H1 (cell line): ENCODE data around the gene GTF2IRD1. TPM values are rescaled to one million over a fixed set of nuclear protein-coding genes. Genes with fewer than 3 reads are reported as not detected.

Experiments
- CTCF ChIA-PET: fragments of 300-600 bp; sonication (Branson Sonifier 250); formaldehyde crosslinking; loops from one replicate; lab custom pipeline; 2021; ENCODE audit not compliant: partially characterized antibody; lab: Charles Lee
- POLR2A ChIA-PET: fragments of 300-600 bp; sonication (Branson Sonifier 250); formaldehyde crosslinking; loops from one replicate; lab custom pipeline; 2021; ENCODE audit warnings: inconsistent platforms; ENCODE audit not compliant: partially characterized antibody; lab: Charles Lee
- DNase-seq, 2 experiments: peaks; one replicate each; pipeline versions ENCODE4 v3.0.0 to v3.0.0-alpha.2; 2010 to 2022; ENCODE audit warnings: low spot score in 2 of 2, low read depth in 1 of 2, mixed read lengths in 1 of 2
- FAIRE-seq: peaks from 2 replicates; lab custom pipeline; 2011; peaks lifted over from hg19 to GRCh38; lab: Jason Lieb, UNC
- H2AFZ ChIP-seq: 2 replicates; pipeline ENCODE4 v1.8.1; 2012; ENCODE audit warnings: low read length, inconsistent platforms
- H2AK5ac ChIP-seq: 2 replicates; pipeline ENCODE4 v1.6.1; 2013; ENCODE audit warnings: low read depth, low read length
- H2BK120ac ChIP-seq: replicated peaks from 2 replicates; pipeline ENCODE3; 2013; ENCODE audit warnings: low read depth, low read length, inconsistent platforms
- H2BK12ac ChIP-seq: 2 replicates; pipeline ENCODE4 v1.6.1; 2013; ENCODE audit warnings: low read depth, low read length
- H2BK15ac ChIP-seq: 2 replicates; pipeline ENCODE4 v1.6.1; 2013; ENCODE audit warnings: low read length
- H2BK20ac ChIP-seq: 2 replicates; pipeline ENCODE4 v1.6.1; 2013; ENCODE audit warnings: low read length
- H2BK5ac ChIP-seq: 2 replicates; pipeline ENCODE4 v1.6.1; 2013; ENCODE audit warnings: low read depth, low read length
- H3K14ac ChIP-seq: 2 replicates; pipeline ENCODE4 v1.6.1; 2013; ENCODE audit warnings: inconsistent platforms; ENCODE audit not compliant: insufficient read length
- H3K18ac ChIP-seq: 2 replicates; pipeline ENCODE4 v1.6.1; 2013; ENCODE audit warnings: low read length; ENCODE audit errors: extremely low read depth
- H3K23ac ChIP-seq: 2 replicates; pipeline ENCODE4 v1.6.1; 2013; ENCODE audit warnings: inconsistent platforms; ENCODE audit not compliant: insufficient read length
- H3K23me2 ChIP-seq: 2 replicates; pipeline ENCODE4 v1.6.1; 2013; ENCODE audit warnings: low read depth, low read length
- H3K27ac ChIP-seq: 2 replicates; pipeline ENCODE4 v1.6.1; 2011; ENCODE audit warnings: low read depth, low read length, inconsistent platforms
- H3K27me3 ChIP-seq, 4 experiments: replicated peaks in 1 of 4; 1 replicate in 1 of 4; 2 replicates in 3 of 4; pipeline versions ENCODE4 v1.6.1 to v1.8.1; 2011 to 2013; ENCODE audit warnings: low read length in 3 of 4, mild to moderate bottlenecking in 3 of 4, inconsistent platforms in 2 of 4, mixed read lengths in 2 of 4, moderate library complexity in 1 of 4; ENCODE audit not compliant: control insufficient read depth in 3 of 4, insufficient read depth in 3 of 4; ENCODE audit errors: extremely low read depth in 1 of 4
- H3K36me3 ChIP-seq, 4 experiments: 2 replicates each; pipeline versions ENCODE4 v1.6.1 to v1.8.1; 2011 to 2013; ENCODE audit warnings: mild to moderate bottlenecking in 4 of 4, low read length in 3 of 4, moderate library complexity in 2 of 4, control low read depth in 1 of 4, inconsistent platforms in 1 of 4; ENCODE audit not compliant: insufficient read depth in 4 of 4, control insufficient read depth in 2 of 4
- H3K4ac ChIP-seq: replicated peaks from 2 replicates; pipeline ENCODE3; 2013; ENCODE audit warnings: low read length, low read depth, mixed read lengths, inconsistent platforms; ENCODE audit not compliant: insufficient read length
- H3K4me1 ChIP-seq, 4 experiments: replicated peaks in 1 of 4; 1 replicate in 1 of 4; 2 replicates in 3 of 4; pipeline versions ENCODE4 v1.6.1 to v1.8.1; 2011 to 2013; ENCODE audit warnings: low read length in 3 of 4, inconsistent platforms in 2 of 4, mixed read lengths in 1 of 4; ENCODE audit not compliant: insufficient read depth in 4 of 4, control insufficient read depth in 3 of 4
- H3K4me2 ChIP-seq, 2 experiments: 2 replicates each; pipeline versions ENCODE4 v1.6.1 to v1.8.1; 2011 to 2013; ENCODE audit warnings: low read depth in 2 of 2, low read length in 2 of 2, control low read depth in 1 of 2, inconsistent platforms in 1 of 2, mild to moderate bottlenecking in 1 of 2; ENCODE audit not compliant: insufficient read depth in 1 of 2
- H3K4me3 ChIP-seq, 4 experiments: fragments of 200-600, 300-600 bp in 1 of 4; sonication (generic), shearing (Covaris generic), sonication (Bioruptor Twin) in 1 of 4; 2 replicates each; pipeline versions ENCODE4 v1.5.1 to v1.8.1; 2011 to 2016; ENCODE audit warnings: low read length in 4 of 4, low read depth in 3 of 4, control low read depth in 2 of 4, inconsistent platforms in 2 of 4, mild to moderate bottlenecking in 2 of 4, mixed read lengths in 1 of 4, moderate library complexity in 1 of 4; ENCODE audit not compliant: insufficient read depth in 2 of 4; ENCODE audit errors: extremely low read depth in 1 of 4
- H3K56ac ChIP-seq: replicated peaks from 2 replicates; pipeline ENCODE3; 2013; ENCODE audit warnings: low read depth, mild to moderate bottlenecking, mixed read lengths, low read length, inconsistent platforms; ENCODE audit not compliant: insufficient read length
- H3K79me1 ChIP-seq: 2 replicates; pipeline ENCODE4 v1.6.1; 2013; ENCODE audit warnings: low read depth, low read length, control low read depth
- H3K79me2 ChIP-seq, 2 experiments: 2 replicates each; pipeline versions ENCODE4 v1.6.1 to v1.8.1; 2012 to 2013; ENCODE audit warnings: low read length in 2 of 2, mild to moderate bottlenecking in 2 of 2, inconsistent platforms in 1 of 2; ENCODE audit not compliant: insufficient read depth in 2 of 2, control insufficient read depth in 1 of 2
- H3K9ac ChIP-seq, 4 experiments: replicated peaks in 1 of 4; 1 replicate in 1 of 4; 2 replicates in 3 of 4; pipeline versions ENCODE4 v1.6.1 to v1.8.1; 2011 to 2013; ENCODE audit warnings: low read depth in 3 of 4, low read length in 3 of 4, control low read depth in 2 of 4, mild to moderate bottlenecking in 2 of 4, moderate library complexity in 2 of 4, inconsistent platforms in 1 of 4; ENCODE audit errors: extremely low read depth in 1 of 4
- H3K9me3 ChIP-seq, 2 experiments: 2 replicates each; pipeline versions ENCODE4 v1.6.1 to v1.8.1; 2012 to 2013; ENCODE audit warnings: mild to moderate bottlenecking in 2 of 2, moderate library complexity in 2 of 2, control low read depth in 1 of 2, inconsistent platforms in 1 of 2, low read depth in 1 of 2, low read length in 1 of 2, mixed read lengths in 1 of 2; ENCODE audit not compliant: insufficient read depth in 2 of 2
- H4K20me1 ChIP-seq, 2 experiments: replicated peaks in 1 of 2; 2 replicates each; pipeline versions ENCODE3 to v1.8.1; 2011 to 2013; ENCODE audit warnings: inconsistent platforms in 2 of 2, low read length in 2 of 2, mild to moderate bottlenecking in 1 of 2; ENCODE audit not compliant: insufficient read depth in 2 of 2, control insufficient read depth in 1 of 2
- H4K5ac ChIP-seq: 2 replicates; pipeline ENCODE4 v1.6.1; 2013; ENCODE audit warnings: low read length, low read depth, mixed read lengths, inconsistent platforms; ENCODE audit not compliant: insufficient read length
- H4K8ac ChIP-seq: 2 replicates; pipeline ENCODE4 v1.8.0; 2013; ENCODE audit warnings: mild to moderate bottlenecking, moderate library complexity, low read length, inconsistent platforms; ENCODE audit not compliant: insufficient read depth; ENCODE audit errors: extremely low read depth
- H4K91ac ChIP-seq: replicated peaks from 2 replicates; pipeline ENCODE3; 2013; ENCODE audit warnings: low read length, mixed read lengths, inconsistent platforms; ENCODE audit not compliant: insufficient read length
- CBX8 ChIP-seq: fragments of 300-800, 300-1000 bp; sonication (generic); IDR thresholded peaks from 2 replicates; pipeline ENCODE4 v1.7.1; 2016; ENCODE audit warnings: low read depth, low read length, borderline replicate concordance
- CTCF ChIP-seq, 3 experiments: IDR thresholded peaks; 1 replicate in 2 of 3; 2 replicates in 1 of 3; pipeline versions ENCODE4 v1.5.1 to v1.6.1; 2011; ENCODE audit warnings: low read length in 3 of 3, mild to moderate bottlenecking in 3 of 3, inconsistent platforms in 2 of 3, low read depth in 1 of 3, moderate library complexity in 1 of 3; ENCODE audit not compliant: insufficient read depth in 1 of 3; ENCODE audit errors: control extremely low read depth in 1 of 3
- FOSL1 ChIP-seq: IDR thresholded peaks from 2 replicates; pipeline ENCODE4 v1.6.1; 2011; ENCODE audit warnings: mild to moderate bottlenecking, low read depth, low read length, moderate library complexity; ENCODE audit not compliant: insufficient read depth
- JUN ChIP-seq: IDR thresholded peaks from 2 replicates; pipeline ENCODE4 v1.6.1; 2011; ENCODE audit warnings: low read depth, mild to moderate bottlenecking, improper control_type of control experiment, low read length
- RAD21 ChIP-seq, 2 experiments: IDR thresholded peaks in 1 of 2; conservative IDR thresholded peaks in 1 of 2; 2 replicates each; pipeline ENCODE4 v1.6.1; 2011; ENCODE audit warnings: low read depth in 2 of 2, low read length in 2 of 2, improper control_type of control experiment in 1 of 2, inconsistent platforms in 1 of 2, mild to moderate bottlenecking in 1 of 2, moderate library complexity in 1 of 2
- RBBP5 ChIP-seq: IDR thresholded peaks from 2 replicates; pipeline ENCODE4 v1.7.1; 2012; ENCODE audit warnings: low read depth, mild to moderate bottlenecking, inconsistent platforms, low read length, moderate library complexity, borderline replicate concordance
- SIX5 ChIP-seq: IDR thresholded peaks from 2 replicates; pipeline ENCODE4 v1.6.1; 2011; ENCODE audit warnings: mild to moderate bottlenecking, low read depth, low read length
- SUZ12 ChIP-seq: fragments of 200-600 bp; sonication (generic); IDR thresholded peaks from 2 replicates; pipeline ENCODE4 v1.6.1; 2012; ENCODE audit warnings: mild to moderate bottlenecking, inconsistent platforms, low read length, moderate library complexity, mixed read lengths
- TAF1 ChIP-seq: IDR thresholded peaks from 2 replicates; pipeline ENCODE4 v1.6.1; 2011; ENCODE audit warnings: mild to moderate bottlenecking, low read depth, low read length
- ZNF274 ChIP-seq: IDR thresholded peaks from 2 replicates; pipeline ENCODE4 v1.7.0; 2012; ENCODE audit warnings: low read length, borderline replicate concordance; ENCODE audit errors: extremely low read depth
- WGBS, 2 experiments: shearing (Covaris generic) in 1 of 2; methylation state at CpG; one replicate each; pipeline versions ENCODE4 v1.1.6 to v1.1.7; 2013 to 2015; ENCODE audit warnings: low lambda C conversion rate in 2 of 2, mixed read lengths in 2 of 2, inconsistent platforms in 1 of 2, low coverage in 1 of 2, missing lambda C conversion rate in 1 of 2; ENCODE audit not compliant: insufficient replicate concordance in 2 of 2, insufficient coverage in 1 of 2, insufficient read length in 1 of 2; ENCODE audit errors: extremely low coverage in 1 of 2, missing lambda C conversion rate in 1 of 2; 5-methylcytosine and 5-hydroxymethylcytosine counted together
- polyA plus RNA-seq, 7 experiments: library from polyadenylated mRNA; depleted of rRNA in 3 of 7; stranded (reverse) in 5 of 7; unstranded in 2 of 7; fragments of >200 nt in 5 of 7; fragments of 200-250 nt in 2 of 7; gene quantifications; 1 replicate in 5 of 7; 2 replicates in 1 of 7; 4 replicates in 1 of 7; pipeline versions ENCODE4 v1.2.1 to v1.2.3, GENCODE V29; 2011 to 2013; ENCODE audit warnings: missing spikeins in 2 of 7, mixed read lengths in 2 of 7
- total RNA-seq: library from RNA; stranded (reverse); fragmentation: NEBNext Ultra II Directional; extraction: Animal tissue kit (Norgen Biotek cat#: 25700); gene quantifications from 2 replicates; pipeline ENCODE4 v1.2.1, GENCODE V29; 2021

The GTF2IRD1 gene
- total and polyA plus RNA-seq, 2 of the 8 experiments (the other 6 are each of a cell fraction or from before 2014, with no cell fraction given) = 27.4 to 45.4 TPM

GRCh38 chr7:74514131-74514591, 60.5 kb downstream of the GTF2IRD1 start:
- Histone ChIP-seq H3K36me3 (peaks cover 0 to 31% (median 17%) of the 10 kb centered on the region in 4 experiments; a peak in 5 of 8 replicates), H3K27ac (no peak overlapping the region)
- POLR2A ChIA-PET = interaction anchor here (0.7 to 1.4 kb wide), 2 partner anchors 12 to 16 kb away, joined by 3 to 4 read pairs; no protein-coding TSS in a partner anchor

More at GRCh38 chr7:74514131-74514591, 60.5 kb downstream of the GTF2IRD1 start:
- Histone ChIP-seq H3K79me1 (no peaks in the 10 kb centered on the region), H4K20me1 (peaks cover 0 to 5% of the 10 kb centered on the region in 2 experiments), H3K27me3 (no peaks in the 10 kb centered on the region), H3K14ac (no peak overlapping the region), H4K8ac (no peak overlapping the region), H3K4me2 (no peak overlapping the region), H3K9me3 (no peaks in the 10 kb centered on the region), H3K4ac (no peak overlapping the region), H3K18ac (no peak overlapping the region), H2AFZ (no peak overlapping the region), H3K4me1 (no peaks in the 10 kb centered on the region), H2BK20ac (no peak overlapping the region), H4K91ac (no peak overlapping the region), H3K56ac (no peak overlapping the region), H2AK5ac (no peak overlapping the region), H3K79me2 (no peaks in the 10 kb centered on the region), H4K5ac (no peak overlapping the region), H3K9ac (no peak overlapping the region), H2BK5ac (no peak overlapping the region), H2BK12ac (no peak overlapping the region), H3K4me3 (no peak overlapping the region), H3K23me2 (no peaks in the 10 kb centered on the region), H3K23ac (no peak overlapping the region), H2BK120ac (no peak overlapping the region), H2BK15ac (no peak overlapping the region)
- no peak for TF ChIP-seq ZNF274
- TF ChIP-seq CBX8 = no peak
- TF ChIP-seq SIX5 = no peak
- TF ChIP-seq CTCF (IDR thresholded peaks at IDR 0.05; ENCODE audit: control extremely low read depth in 1 of 3, insufficient read depth in 1 of 3, low read depth in 1 of 3, low read length in 3 of 3) = no peak
- no peak for TF ChIP-seq SUZ12
- TF ChIP-seq JUN = no peak
- TF ChIP-seq RAD21 (IDR thresholded peaks at IDR 0.05 in 1 of 2, conservative IDR thresholded peaks at IDR 0.05 in 1 of 2; ENCODE audit: low read depth in 2 of 2, low read length in 2 of 2) = no peak
- no peak for TF ChIP-seq TAF1
- TF ChIP-seq FOSL1 = no peak
- TF ChIP-seq RBBP5 = no peak
- DNase-seq = no peak
- CTCF ChIA-PET = interaction anchor here (1.0 to 1.8 kb wide), 8 partner anchors 11 to 101 kb away, joined by 3 to 7 read pairs (median 4); no protein-coding TSS in a partner anchor
- WGBS, 2 experiments = 92% methylated on average over 10 of the region's 11 CpGs; no CpG with 5 or more reads in 1 of the 2 experiments
- FAIRE-seq = no peak
